ENCODE results near the gene CST4. TPM values are rescaled to one million over a fixed set of nuclear protein-coding genes. Genes with fewer than 3 reads are reported as not detected.
"Not testable (repeated sequence)": the region's sequence is repeated elsewhere in the genome, so short reads cannot be mapped to it uniquely, and the experiment has no call there.

Gene CST4
- total RNA-seq, 4 donors from 2014 or later, result 0.89 to 13.8 (median 3.0) TPM; not detected in 1

- TF ChIP-seq CTCF (IDR thresholded peaks at IDR 0.05), result no peak
- TF ChIP-seq POLR2A (IDR thresholded peaks at IDR 0.05), result no peak
- H3K36me3 ChIP-seq, result no peaks in the 10 kb centered on the region
- no peaks in the 10 kb centered on the region for H3K27me3 ChIP-seq
- DNase-seq, result no peak
- 93 to 94% methylated on average over 7 to 8 of the region's 8 CpGs for WGBS, 2 donors
- H3K9me3 ChIP-seq, result no peaks in the 10 kb centered on the region
- H3K4me1 ChIP-seq, result peaks cover 4 to 19% of the 10 kb centered on the region in 2 donors
- H3K27ac ChIP-seq, result no peak overlapping the region
- H3K4me3 ChIP-seq (replicated peaks in 1 of 3), result no peak overlapping the region
- intact Hi-C loops (cut with DNase I), result no loop called here
Measured at GRCh38 chr20:23690581-23690980, 1.7 kb upstream of the CST4 start.

GRCh38 chr20:23689399-23689690 is 507 bp upstream of the CST4 start:
- H3K9me3 ChIP-seq, result no peaks in the 10 kb centered on the region
- no peak overlapping the region for H3K27ac ChIP-seq
- no peaks in the 10 kb centered on the region for H3K27me3 ChIP-seq
- TF ChIP-seq CTCF (IDR thresholded peaks at IDR 0.05) (no peak), POLR2A (IDR thresholded peaks at IDR 0.05) (no peak)
- no peak overlapping the region for H3K4me3 ChIP-seq (replicated peaks in 1 of 3)
- no peak for DNase-seq
- peaks cover 4 to 19% of the 10 kb centered on the region in 2 donors for H3K4me1 ChIP-seq
- 36 to 43% methylated on average over 3 of the region's 3 CpGs for WGBS, 2 donors
- intact Hi-C loops (cut with DNase I), result no loop called here
- H3K36me3 ChIP-seq, result no peaks in the 10 kb centered on the region

- Histone ChIP-seq H3K27me3 (no peaks in the 10 kb centered on the region), H3K9me3 (no peaks in the 10 kb centered on the region), H3K36me3 (no peaks in the 10 kb centered on the region), H3K4me3 (replicated peaks in 1 of 3) (no peak overlapping the region), H3K4me1 (peaks cover 4 to 19% of the 10 kb centered on the region in 2 donors), H3K27ac (no peak overlapping the region)
- WGBS, 2 donors, result 70 to 90% methylated on average over 2 to 3 of the region's 3 CpGs
- DNase-seq, result no peak
- TF ChIP-seq POLR2A (IDR thresholded peaks at IDR 0.05) (no peak), CTCF (IDR thresholded peaks at IDR 0.05) (no peak)
- intact Hi-C loops (cut with DNase I), result no loop called here
Measured at GRCh38 chr20:23687986-23688385, 852 bp downstream of the CST4 start.

GRCh38 chr20:23686046-23686750 is 2.6 kb downstream of the CST4 start:
- no peak for DNase-seq
- 82 to 87% methylated on average over 1 to 4 of the region's 4 CpGs for WGBS, 2 donors
- Histone ChIP-seq H3K4me3 (replicated peaks in 1 of 3) (no peak overlapping the region), H3K27ac (no peak overlapping the region), H3K36me3 (no peaks in the 10 kb centered on the region), H3K27me3 (no peaks in the 10 kb centered on the region), H3K4me1 (peaks cover 4 to 19% of the 10 kb centered on the region in 2 donors), H3K9me3 (no peaks in the 10 kb centered on the region)
- no peak for TF ChIP-seq CTCF (IDR thresholded peaks at IDR 0.05)
- TF ChIP-seq POLR2A (IDR thresholded peaks at IDR 0.05), result no peak
- intact Hi-C loops (cut with DNase I), result no loop called here

- intact Hi-C loops (cut with DNase I), result not testable (repeated sequence)
Measured at GRCh38 chr20:23685529-23685896, 3.3 kb downstream of the CST4 start.

More at GRCh38 chr20:23685529-23685896, 3.3 kb downstream of the CST4 start:
- peaks cover 4 to 19% of the 10 kb centered on the region in 2 donors for H3K4me1 ChIP-seq
- 80 to 84% methylated on average over 3 to 4 of the region's 4 CpGs for WGBS, 2 donors
- H3K36me3 ChIP-seq; H3K27ac ChIP-seq; H3K4me3 ChIP-seq (replicated peaks in 1 of 3); H3K27me3 ChIP-seq; DNase-seq; H3K9me3 ChIP-seq: not testable (repeated sequence)
